Muscle of arm (tissue), 12 donors: Measurements from ENCODE around the gene ABHD8. TPM values are rescaled to one million over a fixed set of nuclear protein-coding genes. Genes with fewer than 3 reads are reported as not detected.
"Not testable (repeated sequence)": the region's sequence is repeated elsewhere in the genome, so short reads cannot be mapped to it uniquely, and the experiment has no call there.

ENCODE experiments used
- DNase-seq: peaks from one replicate; pipeline ENCODE4 v3.0.0-alpha.2; 2013
- polyA plus RNA-seq, 12 donors: library from polyadenylated mRNA; unstranded; fragments of 120-200 nt; gene quantifications; one replicate each; pipeline ENCODE4 v1.2.1, GENCODE V29; 2013; ENCODE audit not compliant: insufficient read length in 12 of 12

The ABHD8 gene
- polyA plus RNA-seq, 12 donors, result 4.5 to 15.3 (median 6.1) TPM; not detected in 1

- no peak for DNase-seq
These were observed 646 bp downstream of the ABHD8 start for GRCh38 chr19:17302391-17303166.

GRCh38 chr19:17300992-17301619, 2.1 kb downstream of the ABHD8 start:
- DNase-seq, result no peak

DNA sequence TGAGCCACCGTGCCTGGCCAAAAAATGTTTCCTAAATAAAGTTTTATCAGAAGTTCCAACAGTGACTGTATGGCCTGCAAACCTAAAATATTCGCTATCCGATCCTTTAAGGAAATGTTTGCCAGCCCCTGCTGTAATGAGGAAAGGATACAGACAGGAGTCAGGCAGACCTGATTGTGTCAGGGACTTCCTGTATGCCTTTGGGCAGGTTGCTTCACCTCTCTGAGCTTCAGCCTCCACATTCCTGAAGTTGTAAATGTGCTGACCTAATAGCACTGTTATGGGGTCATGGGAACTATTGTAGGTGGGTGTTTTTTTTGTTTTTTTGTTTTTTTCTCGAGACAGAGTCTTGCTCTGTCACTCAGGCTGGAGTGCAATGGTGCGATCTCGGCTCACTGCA, 6.2 kb downstream of the ABHD8 start:
- DNase-seq, result no peak

GRCh38 chr19:17296273-17296672, 7.0 kb downstream of the ABHD8 start:
- DNase-seq, result no peak

DNA sequence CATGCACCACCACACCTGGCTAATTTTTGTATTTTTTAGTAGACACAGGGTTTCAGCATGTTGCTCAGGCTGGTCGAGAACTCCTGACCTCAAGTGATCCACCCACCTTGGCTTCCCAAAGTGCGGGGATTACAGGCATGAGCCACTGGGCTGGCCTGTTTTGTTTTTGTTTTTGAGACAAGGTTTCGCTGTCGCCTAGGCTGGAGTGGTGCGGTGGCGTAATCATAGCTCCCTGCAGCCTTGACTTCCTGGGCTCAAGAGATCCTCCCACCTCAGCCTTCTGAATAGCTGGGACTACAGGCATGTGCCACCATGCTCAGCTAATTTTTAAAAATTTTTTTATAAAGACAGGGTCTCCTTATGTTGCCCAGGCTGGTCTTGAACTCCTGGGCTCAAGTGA, 7.7 kb downstream of the ABHD8 start:
- DNase-seq, result not testable (repeated sequence)

DNA sequence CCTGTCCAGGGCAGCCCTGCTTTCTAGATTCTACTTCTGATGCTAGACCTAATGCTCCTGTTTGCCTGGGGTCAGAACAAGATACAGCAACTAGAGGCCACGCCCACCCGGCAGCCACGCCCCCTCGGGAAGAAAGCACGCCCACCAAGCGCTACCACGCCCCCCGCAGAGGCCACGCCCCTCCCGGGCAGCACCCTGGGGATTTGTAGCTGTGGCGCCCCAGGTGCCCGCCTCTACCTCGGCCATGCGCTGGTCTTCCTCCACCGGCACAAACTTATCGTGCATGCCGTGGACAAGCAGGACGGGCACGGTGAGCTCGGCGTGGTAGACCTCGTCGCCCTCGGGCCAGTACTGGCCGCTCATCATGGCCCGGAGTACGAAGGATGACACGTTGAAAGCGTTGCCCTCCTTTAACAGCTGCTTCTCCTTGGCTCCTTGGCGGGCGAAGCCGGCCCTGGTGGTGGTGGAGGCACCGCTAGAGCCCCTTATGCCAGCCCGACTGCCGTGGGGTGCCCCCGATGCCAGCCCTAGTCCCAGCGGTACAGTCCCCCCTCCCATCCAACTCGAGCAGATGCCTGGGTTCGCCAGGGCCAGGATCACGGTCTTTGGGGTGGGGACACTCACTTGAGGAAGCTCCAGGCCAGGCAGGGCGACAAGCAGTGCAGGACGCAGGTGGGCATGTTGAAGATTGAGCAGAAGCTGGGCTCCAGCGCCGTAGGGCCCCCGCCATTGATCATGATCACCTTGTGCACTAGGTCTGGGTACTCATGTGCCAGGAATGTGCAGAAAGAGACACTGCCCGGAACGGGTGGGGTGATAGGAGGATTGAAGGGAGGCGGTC, 9.0 kb downstream of the ABHD8 start:
- DNase-seq, result no peak

- no peak for DNase-seq
These were observed 9.6 kb downstream of the ABHD8 start for GRCh38 chr19:17293605-17294004.

GRCh38 chr19:17292301-17293074, 10.7 kb downstream of the ABHD8 start:
- peak; percentile 79 for DNase-seq

- DNase-seq, result no peak
These were observed 13.7 kb downstream of the ABHD8 start for GRCh38 chr19:17289489-17289888.

DNA sequence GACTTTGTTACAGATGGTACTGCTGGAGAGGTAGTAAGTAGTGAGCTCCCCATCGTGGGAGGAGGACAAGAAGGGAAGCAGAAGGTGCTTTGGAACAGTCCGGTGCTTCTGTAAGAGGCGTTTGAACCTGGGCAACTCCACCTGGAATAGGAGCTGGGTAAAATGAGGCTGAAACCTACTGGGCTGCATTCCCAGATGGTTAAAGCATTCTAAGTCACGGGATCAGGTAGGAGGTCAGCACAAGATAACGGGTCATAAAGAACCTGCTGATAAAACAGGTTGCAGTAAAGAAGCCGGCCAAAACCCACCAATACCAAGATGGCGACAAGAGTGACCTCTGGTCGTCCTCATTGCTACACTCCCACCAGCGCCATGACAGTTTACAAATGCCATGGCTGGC, 16.5 kb downstream of the ABHD8 start:
- DNase-seq, result no peak

- DNase-seq, result no peak
These were observed 17.0 kb downstream of the ABHD8 start for GRCh38 chr19:17286263-17286662.

GRCh38 chr19:17285415-17286135, 17.6 kb downstream of the ABHD8 start:
- DNase-seq, result no peak

- DNase-seq, result no peak
These were observed 19.7 kb downstream of the ABHD8 start for GRCh38 chr19:17283504-17283996.

GRCh38 chr19:17282488-17283125, 20.6 kb downstream of the ABHD8 start:
- DNase-seq, result peak; percentile 79

GRCh38 chr19:17281391-17282304, 21.6 kb downstream of the ABHD8 start, which contains the start of gene ANKLE1:
ANKLE1 (plus strand) TSS chr19:17281901; CDS start chr19:17281921, 20 bp downstream.
- no peak for DNase-seq

DNA sequence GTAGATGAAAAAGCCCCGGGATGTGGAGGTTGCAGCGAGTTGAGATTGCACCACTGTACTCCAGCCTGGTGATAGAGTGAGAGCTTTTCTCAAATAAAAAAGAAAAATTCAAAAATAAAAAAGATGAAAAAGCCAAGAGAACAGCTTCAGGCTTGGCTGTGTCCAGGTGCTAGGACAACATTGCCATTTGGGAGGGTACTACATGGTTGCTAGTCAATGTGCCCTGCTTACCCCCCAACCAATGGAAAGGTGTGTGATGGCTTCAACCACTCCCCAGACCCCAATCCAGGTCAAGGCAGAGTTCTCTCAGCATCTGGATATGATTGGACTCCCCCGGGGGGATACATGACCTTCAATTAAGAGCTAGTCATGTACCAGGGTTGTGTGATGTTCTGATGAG, 23.8 kb downstream of the ABHD8 start:
- no peak for DNase-seq

- DNase-seq, result no peak
These were observed 27.6 kb downstream of the ABHD8 start for GRCh38 chr19:17275441-17276175.

DNA sequence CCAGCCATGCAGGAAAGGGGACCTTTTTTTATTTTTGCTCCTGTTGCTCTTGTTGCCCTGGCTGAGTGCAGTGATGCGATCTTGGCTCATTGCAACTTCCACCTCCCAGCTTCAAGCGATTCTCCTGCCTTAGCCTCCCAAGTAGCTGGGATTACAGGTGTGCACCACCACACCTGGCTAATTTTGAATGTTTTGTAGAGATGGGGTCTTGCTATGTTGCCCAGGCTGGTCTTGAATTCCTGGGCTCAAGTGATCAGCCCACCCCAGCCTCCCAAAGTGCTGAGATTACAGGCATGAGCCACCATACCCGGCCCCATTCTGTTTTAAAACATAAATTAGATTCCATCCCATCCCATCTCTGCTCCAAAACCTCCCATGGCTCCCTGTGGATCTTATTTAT, 28.3 kb downstream of the ABHD8 start:
- DNase-seq, result not testable (repeated sequence)
